Tibial nerve (tissue), 4 donors: ENCODE data around the gene GMCL2. TPM values are rescaled to one million over a fixed set of nuclear protein-coding genes. Genes with fewer than 3 reads are reported as not detected.

Experiments
- DNase-seq, 2 donors: peaks; one replicate each; pipeline ENCODE4 v3.0.0-alpha.2; 2019; ENCODE audit warnings: low spot score in 2 of 2
- H3K27ac ChIP-seq, 4 donors: fragments of 200-600 bp; sonication (generic) in 3 of 4; one replicate each; pipeline ENCODE4 v1.5.1; 2017 to 2019; ENCODE audit warnings: mild to moderate bottlenecking in 1 of 4
- H3K27me3 ChIP-seq, 2 donors: fragments of 200-600 bp; sonication (generic) in 1 of 2; one replicate each; pipeline versions ENCODE4 v1.5.1 to v1.6.0; 2017 to 2019
- H3K36me3 ChIP-seq, 3 donors: fragments of 200-600 bp; sonication (generic); one replicate each; pipeline ENCODE4 v1.5.1; 2018 to 2019
- H3K4me1 ChIP-seq, 4 donors: fragments of 200-600 bp; sonication (generic) in 3 of 4; one replicate each; pipeline ENCODE4 v1.5.1; 2017 to 2019
- H3K4me3 ChIP-seq, 4 donors: fragments of 200-600 bp; sonication (generic) in 3 of 4; one replicate each; pipeline ENCODE4 v1.5.1; 2017 to 2019; ENCODE audit warnings: mild to moderate bottlenecking in 1 of 4, moderate library complexity in 1 of 4
- H3K9me3 ChIP-seq, 4 donors: fragments of 200-600 bp; sonication (generic) in 3 of 4; one replicate each; pipeline ENCODE4 v1.5.1; 2017 to 2019
- CTCF ChIP-seq, 5 experiments: fragments of 200-600 bp in 3 of 5; fragments of 450-650 bp in 2 of 5; sonication (generic) in 3 of 5; IDR thresholded peaks; one replicate each; pipeline ENCODE4 v1.5.1; 2016 to 2019; ENCODE audit warnings: antibody characterized with exemption in 5 of 5, mild to moderate bottlenecking in 3 of 5, moderate library complexity in 2 of 5
- EP300 ChIP-seq, 2 donors: sonication (generic); formaldehyde crosslinking; IDR thresholded peaks; one replicate each; pipeline ENCODE4 v1.6.1; 2017; ENCODE audit warnings: antibody characterized with exemption in 2 of 2, mild to moderate bottlenecking in 1 of 2
- POLR2A ChIP-seq, 2 donors: fragments of 450-650 bp; IDR thresholded peaks; one replicate each; pipeline ENCODE4 v1.6.1; 2017; ENCODE audit warnings: antibody characterized with exemption in 2 of 2, mild to moderate bottlenecking in 2 of 2, moderate library complexity in 2 of 2
- WGBS, 2 donors: methylation state at CpG; one replicate each; pipeline ENCODE4 v1.1.5; 2018; 5-methylcytosine and 5-hydroxymethylcytosine counted together
- total RNA-seq, 4 donors: library from RNA; depleted of rRNA; stranded (reverse); fragments of >200 nt; gene quantifications; one replicate each; pipeline ENCODE4 v1.1.0, GENCODE V29; 2016

Gene GMCL2
- total RNA-seq, 4 donors from 2014 or later: not detected

GRCh38 chr5:178208540-178209227, 21.5 kb upstream of the GMCL2 start:
- peak overlapping the region in 1 of 4 donors; percentile 1 for H3K27ac ChIP-seq
- H3K4me1 ChIP-seq: peaks cover 0 to 39% (median 20%) of the 10 kb centered on the region in 4 donors
- 58 to 67% methylated on average over 5 of the region's 5 CpGs for WGBS, 2 donors
- H3K36me3 ChIP-seq: peaks cover 0 to 71% (median 43%) of the 10 kb centered on the region in 3 donors
- DNase-seq: no peak
- H3K27me3 ChIP-seq: no peaks in the 10 kb centered on the region
- H3K9me3 ChIP-seq: no peaks in the 10 kb centered on the region
- no peak overlapping the region for H3K4me3 ChIP-seq
- TF ChIP-seq POLR2A (IDR thresholded peaks at IDR 0.05) (no peak), EP300 (IDR thresholded peaks at IDR 0.05) (no peak), CTCF (IDR thresholded peaks at IDR 0.05) (no peak)

GRCh38 chr5:178207917-178208280, 20.7 kb upstream of the GMCL2 start:
- Histone ChIP-seq H3K9me3 (no peaks in the 10 kb centered on the region), H3K27me3 (no peaks in the 10 kb centered on the region), H3K4me3 (no peak overlapping the region), H3K36me3 (peaks cover 0 to 63% (median 43%) of the 10 kb centered on the region in 3 donors), H3K27ac (peak overlapping the region in 3 of 4 donors; percentile 3 to 95 (median 13)), H3K4me1 (peaks cover 0 to 39% (median 20%) of the 10 kb centered on the region in 4 donors)
- no peak for DNase-seq
- TF ChIP-seq EP300 (IDR thresholded peaks at IDR 0.05) (no peak), POLR2A (IDR thresholded peaks at IDR 0.05) (no peak), CTCF (IDR thresholded peaks at IDR 0.05) (no peak)
- 71 to 86% methylated on average over 1 of the region's 1 CpG for WGBS, 2 donors

GRCh38 chr5:178207183-178207916, 20.2 kb upstream of the GMCL2 start:
- Histone ChIP-seq H3K4me1 (peaks cover 0 to 39% (median 20%) of the 10 kb centered on the region in 4 donors), H3K27me3 (no peaks in the 10 kb centered on the region), H3K4me3 (no peak overlapping the region), H3K36me3 (peaks cover 0 to 58% (median 43%) of the 10 kb centered on the region in 3 donors), H3K27ac (peak overlapping the region in 3 of 4 donors; percentile 70 to 95 (median 91)), H3K9me3 (no peaks in the 10 kb centered on the region)
- TF ChIP-seq POLR2A (IDR thresholded peaks at IDR 0.05): no peak
- TF ChIP-seq EP300 (IDR thresholded peaks at IDR 0.05): no peak
- TF ChIP-seq CTCF (IDR thresholded peaks at IDR 0.05): no peak
- no peak for DNase-seq
- 22 to 40% methylated on average over 5 of the region's 5 CpGs for WGBS, 2 donors

- Histone ChIP-seq H3K4me3 (peak overlapping the region; percentile 81 to 99 (median 92)), H3K9me3 (no peaks in the 10 kb centered on the region), H3K27me3 (no peaks in the 10 kb centered on the region), H3K4me1 (peaks cover 0 to 39% (median 20%) of the 10 kb centered on the region in 4 donors), H3K27ac (peak overlapping the region in 3 of 4 donors; percentile 70 to 95 (median 91)), H3K36me3 (peaks cover 0 to 49% (median 43%) of the 10 kb centered on the region in 3 donors)
- 32 to 35% methylated on average over 12 of the region's 12 CpGs for WGBS, 2 donors
- TF ChIP-seq EP300 (IDR thresholded peaks at IDR 0.05): no peak
- no peak for TF ChIP-seq CTCF (IDR thresholded peaks at IDR 0.05)
- no peak for TF ChIP-seq POLR2A (IDR thresholded peaks at IDR 0.05)
- DNase-seq: no peak
Measured at GRCh38 chr5:178206166-178207101, 19.3 kb upstream of the GMCL2 start.
